Measurements from ENCODE around the gene RNF103. TPM values are rescaled to one million over a fixed set of nuclear protein-coding genes. Genes with fewer than 3 reads are reported as not detected.

The RNF103 gene
- total RNA-seq, 2 donors from 2014 or later: 33.7 to 46.8 TPM

- DNase-seq (ENCODE audit: low spot score): peak; percentile 91
- Histone ChIP-seq H3K27me3 (replicated peaks; ENCODE audit: insufficient read depth) (no peaks in the 10 kb centered on the region), H3K4me3 (peak within 1 kb of the TSS; percentile 88), H3K27ac (peak within 1 kb of the TSS; percentile 94 to 99), H3K9me3 (no peaks in the 10 kb centered on the region), H3K36me3 (no peaks in the 10 kb centered on the region), H3K4me1 (ENCODE audit: control insufficient read depth in 1 of 2, low read depth in 2 of 2) (peaks cover 21 to 32% of the 10 kb centered on the region in 2 donors)
- ATAC-seq (ENCODE audit: insufficient number of reproducible peaks, low FRiP score, low read depth): peak; percentile 96
- TF ChIP-seq CTCF (IDR thresholded peaks at IDR 0.05): no peak
These were observed 60.6 kb downstream of the RNF103 start, which contains the start of gene CHMP3 for GRCh38 chr2:86562922-86563649. TSS of gene CHMP3 (minus strand) at chr2:86563443. CDS start at chr2:86563348, 95 bp downstream.

DNA sequence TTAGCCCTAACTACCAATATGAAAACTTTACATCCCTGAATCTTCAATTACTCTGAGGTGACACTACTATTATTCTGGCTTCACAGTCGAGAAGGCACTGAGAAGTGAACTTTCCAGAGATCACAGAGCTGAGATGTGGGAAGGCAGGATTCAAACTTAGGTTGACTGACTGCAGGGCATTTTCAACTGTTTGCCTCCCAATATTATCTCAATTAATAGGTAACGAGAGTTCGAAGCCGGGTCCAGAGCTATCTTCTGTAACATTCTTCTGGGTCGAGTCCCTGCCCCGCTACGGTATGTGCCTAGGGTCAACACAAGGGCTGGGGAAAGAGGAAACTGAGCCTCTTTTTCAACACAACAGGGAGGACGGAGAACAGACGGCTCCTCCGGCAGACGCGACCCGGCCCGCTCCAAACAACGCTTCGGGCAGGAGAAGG is 61.2 kb downstream of the RNF103 start:
- Histone ChIP-seq H3K27me3 (replicated peaks; ENCODE audit: insufficient read depth) (no peaks in the 10 kb centered on the region), H3K4me3 (peak overlapping the region; percentile 88), H3K36me3 (no peaks in the 10 kb centered on the region), H3K9me3 (no peaks in the 10 kb centered on the region), H3K4me1 (ENCODE audit: control insufficient read depth in 1 of 2, low read depth in 2 of 2) (peaks cover 21 to 37% of the 10 kb centered on the region in 2 donors), H3K27ac (peak overlapping the region; percentile 94 to 99)
- TF ChIP-seq CTCF (IDR thresholded peaks at IDR 0.05): no peak
- ATAC-seq (ENCODE audit: insufficient number of reproducible peaks, low FRiP score, low read depth): no peak
- DNase-seq (ENCODE audit: low spot score): no peak

DNA sequence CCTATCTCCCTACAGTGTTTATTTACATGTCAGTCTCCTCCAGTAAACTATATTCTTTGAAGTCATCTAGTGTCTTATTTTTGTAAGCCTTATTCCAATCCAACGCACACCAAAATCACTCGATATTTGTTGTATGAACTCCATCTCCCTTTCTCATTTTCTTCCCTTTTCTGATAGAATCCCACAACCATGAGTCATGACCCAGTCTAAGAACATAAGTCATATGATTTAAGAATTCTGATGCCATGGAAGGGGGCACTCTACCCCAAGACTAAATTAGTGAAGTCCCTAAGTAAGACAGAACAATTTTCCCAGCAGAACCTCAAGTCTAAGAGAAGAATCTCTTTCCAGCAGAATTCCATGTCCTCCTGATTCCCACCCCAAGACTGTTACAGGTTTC is 65.8 kb downstream of the RNF103 start:
- Histone ChIP-seq H3K9me3 (no peaks in the 10 kb centered on the region), H3K27me3 (replicated peaks; ENCODE audit: insufficient read depth) (no peaks in the 10 kb centered on the region), H3K4me1 (ENCODE audit: control insufficient read depth in 1 of 2, low read depth in 2 of 2) (peaks cover 21 to 30% of the 10 kb centered on the region in 2 donors), H3K27ac (no peak overlapping the region), H3K36me3 (no peaks in the 10 kb centered on the region), H3K4me3 (no peak overlapping the region)
- DNase-seq (ENCODE audit: low spot score) (no peak), ATAC-seq (ENCODE audit: insufficient number of reproducible peaks, low FRiP score, low read depth) (no peak)
- TF ChIP-seq CTCF (IDR thresholded peaks at IDR 0.05): no peak

DNA sequence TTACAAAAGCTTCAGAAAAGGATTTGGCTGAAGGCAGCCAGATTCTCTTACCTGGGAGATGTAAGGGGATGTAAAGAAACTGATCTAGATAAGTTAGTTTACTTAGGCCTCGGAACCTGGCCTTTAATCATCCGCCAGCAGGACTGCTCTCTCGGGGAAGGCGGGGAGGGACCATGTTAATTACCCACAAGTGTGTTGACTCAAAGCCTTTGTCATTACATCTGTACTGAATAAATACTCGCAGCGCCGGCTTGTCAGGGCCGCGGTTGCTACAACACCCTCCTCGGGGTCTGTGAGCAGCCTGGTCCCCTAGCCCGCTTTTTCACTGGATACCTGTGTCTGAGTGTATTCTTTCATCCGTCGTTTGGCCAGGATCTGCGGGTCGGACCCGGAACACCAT is 67.2 kb downstream of the RNF103 start:
- H3K9me3 ChIP-seq: no peaks in the 10 kb centered on the region
- DNase-seq (ENCODE audit: low spot score) (no peak), ATAC-seq (ENCODE audit: insufficient number of reproducible peaks, low FRiP score, low read depth) (no peak)
- no peaks in the 10 kb centered on the region for H3K36me3 ChIP-seq
- peaks cover 17 to 31% of the 10 kb centered on the region in 2 donors for H3K4me1 ChIP-seq (ENCODE audit: control insufficient read depth in 1 of 2, low read depth in 2 of 2)
- no peak for TF ChIP-seq CTCF (IDR thresholded peaks at IDR 0.05)
- no peak overlapping the region for H3K4me3 ChIP-seq
- H3K27ac ChIP-seq: no peak overlapping the region
- H3K27me3 ChIP-seq (replicated peaks; ENCODE audit: insufficient read depth): no peaks in the 10 kb centered on the region

Other genes starting within 250 kb of the RNF103 start
- gene KDM3A, start 182.5 kb downstream of the RNF103 start, total RNA-seq: 10 to 100 TPM; 41.7 to 74.6 TPM
- gene CHMP3, start 60.4 kb downstream of the RNF103 start, total RNA-seq: 100 to 1,000 TPM; 138 to 139 TPM
- gene RMND5A, start 96.4 kb upstream of the RNF103 start, total RNA-seq: 10 to 100 TPM; 23.8 to 27.7 TPM
- 1 to 10 TPM; 3.4 to 4.4 TPM for gene CD8A, start 167.0 kb upstream of the RNF103 start, total RNA-seq
- 1 to 10 TPM; 1.5 to 3.5 TPM for gene CD8B, start 238.0 kb upstream of the RNF103 start, total RNA-seq

Measured in thoracic aorta (tissue), 2 donors.